CMK (cell line): ENCODE measurements around the gene CARD16.

Source experiments
- DNase-seq: peaks from one replicate; pipeline ENCODE4 v3.0.0-alpha.2; 2010; ENCODE audit warnings: low read depth

Gene CARD16

GRCh38 chr11:104992781-104993180 lies 52.4 kb downstream of the CARD16 start:
- no peak for DNase-seq

- no peak for DNase-seq
Measured at GRCh38 chr11:104991994-104992393, 53.1 kb downstream of the CARD16 start.
